ENCODE measurements around the gene TTC31. TPM values are rescaled to one million over a fixed set of nuclear protein-coding genes. Genes with fewer than 3 reads are reported as not detected.

The TTC31 gene
- total RNA-seq, 1 experiment from 2014 or later: 38.7 TPM

GRCh38 chr2:74450570-74451190, 32.2 kb upstream of the TTC31 start:
- Histone ChIP-seq H3K9me3 (ENCODE audit: control insufficient read depth, insufficient read depth, low read depth, low read length) (no peaks in the 10 kb centered on the region), H3K27ac (ENCODE audit: low read length) (no peak overlapping the region), H3K4me1 (ENCODE audit: control insufficient read depth, insufficient read depth, low read length) (no peaks in the 10 kb centered on the region), H3K27me3 (ENCODE audit: control insufficient read depth, insufficient read depth, low read length) (no peaks in the 10 kb centered on the region), H3K36me3 (ENCODE audit: control insufficient read depth, insufficient read depth, low read length) (peaks cover 4% of the 10 kb centered on the region; the same call in 1 of the 2 replicates), H3K4me3 (ENCODE audit: low read depth in 2 of 2, low read length in 2 of 2) (no peak overlapping the region)
- ChIA-PET CTCF (no interaction called here), POLR2A (no interaction called here)
- in situ Hi-C loops (cut with HindIII; ENCODE audit: low pct_unique_long_range_greater_than_20kb, low sequenced_read_pairs): no loop called here
- ATAC-seq (no peak), DNase-seq (ENCODE audit: low read depth, low spot score) (no peak)
- intact Hi-C loops (cut with micrococcal nuclease; ENCODE audit: unreplicated experiment): no loop called here
- no peak for TF ChIP-seq REST (IDR thresholded peaks at IDR 0.05; ENCODE audit: insufficient read depth in 1 of 2, low read depth in 2 of 2, low read length in 1 of 2)
- no peak for TF ChIP-seq CTCF (IDR thresholded peaks at IDR 0.05)
- TF ChIP-seq SIN3A (IDR thresholded peaks at IDR 0.05; ENCODE audit: borderline replicate concordance, insufficient read depth, low read depth, low read length): no peak
- TF ChIP-seq TCF7L2 (IDR thresholded peaks at IDR 0.05; ENCODE audit: low read depth, low read length): no peak
- no peak for TF ChIP-seq POLR2AphosphoS5 (IDR thresholded peaks at IDR 0.05; ENCODE audit: low read depth, low read length)
- BruUV-seq (replicated peaks): no TSS peak

GRCh38 chr2:74454654-74455511, 28.0 kb upstream of the TTC31 start, which contains the start of gene INO80B:
TSS of gene INO80B (plus strand) at chr2:74455087. CDS start at chr2:74455117, 30 bp downstream.
- intact Hi-C loops (cut with micrococcal nuclease; ENCODE audit: unreplicated experiment): no loop called here
- DNase-seq (ENCODE audit: low read depth, low spot score): peak; percentile 97
- Histone ChIP-seq H3K27me3 (ENCODE audit: control insufficient read depth, insufficient read depth, low read length) (no peaks in the 10 kb centered on the region), H3K36me3 (ENCODE audit: control insufficient read depth, insufficient read depth, low read length) (peaks cover 4% of the 10 kb centered on the region; the same call in 1 of the 2 replicates), H3K27ac (ENCODE audit: low read length) (peak within 1 kb of the TSS; percentile 90), H3K4me1 (ENCODE audit: control insufficient read depth, insufficient read depth, low read length) (peaks cover 20% of the 10 kb centered on the region), H3K4me3 (ENCODE audit: low read depth in 2 of 2, low read length in 2 of 2) (peak within 1 kb of the TSS; percentile 88 to 91), H3K9me3 (ENCODE audit: control insufficient read depth, insufficient read depth, low read depth, low read length) (no peaks in the 10 kb centered on the region)
- TSS peak; percentile 62 for BruUV-seq (replicated peaks)
- peak; percentile 71 for ATAC-seq
- peak; percentile 76; the same call in 1 of the 2 replicates for TF ChIP-seq SIN3A (IDR thresholded peaks at IDR 0.05; ENCODE audit: borderline replicate concordance, insufficient read depth, low read depth, low read length)
- no peak for TF ChIP-seq CTCF (IDR thresholded peaks at IDR 0.05)
- peak; percentile 44; the same call in 1 of the 2 replicates for TF ChIP-seq TCF7L2 (IDR thresholded peaks at IDR 0.05; ENCODE audit: low read depth, low read length)
- TF ChIP-seq REST (IDR thresholded peaks at IDR 0.05; ENCODE audit: insufficient read depth in 1 of 2, low read depth in 2 of 2, low read length in 1 of 2): no peak; a peak in 1 of 4 replicates
- peak; percentile 67; the same call in 1 of the 2 replicates for TF ChIP-seq POLR2AphosphoS5 (IDR thresholded peaks at IDR 0.05; ENCODE audit: low read depth, low read length)
- ChIA-PET CTCF (interaction anchor here (0.6 kb wide), 1 partner anchor 28 kb away, joined by 3 read pairs; the partner anchor contains the start of genes CCDC142 and TTC31), POLR2A (interaction anchor here (0.7 kb wide), 1 partner anchor 12 kb away, joined by 3 read pairs; no protein-coding TSS in a partner anchor)
- in situ Hi-C loops (cut with HindIII; ENCODE audit: low pct_unique_long_range_greater_than_20kb, low sequenced_read_pairs): no loop called here

All from Panc1 (cell line).